ENCODE results near the gene FBXO4.

DNA sequence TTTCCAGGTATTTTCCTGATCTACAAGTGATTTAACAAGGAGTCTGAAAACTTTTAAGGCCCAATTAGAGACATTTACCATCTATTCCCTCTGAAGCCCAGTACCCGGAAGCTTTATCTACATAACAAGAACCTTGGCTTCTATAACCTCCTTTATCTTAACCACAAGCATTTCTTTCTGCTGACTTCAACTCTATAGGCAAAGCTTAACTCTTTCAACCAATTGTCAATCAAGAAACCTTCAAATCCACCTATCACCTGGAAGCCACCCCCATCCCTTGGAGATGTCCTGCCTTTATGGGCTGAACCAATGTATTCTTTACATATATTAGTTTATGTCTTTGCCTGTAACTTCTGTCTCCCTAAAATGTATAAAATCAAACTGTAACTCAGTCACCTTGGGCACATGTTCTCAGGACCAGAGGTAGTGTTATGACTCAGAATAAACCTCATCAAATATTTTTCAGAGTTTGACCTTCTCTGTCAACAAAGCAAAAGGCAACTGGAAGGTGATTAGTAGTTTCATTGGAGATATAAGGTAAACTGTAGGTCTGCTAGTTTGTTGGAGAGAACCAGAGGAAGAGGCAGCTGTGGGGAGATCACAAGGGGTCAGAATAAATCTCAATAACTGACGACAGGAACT lies 33.9 kb upstream of the FBXO4 start:
- TF ChIP-seq POLR2A (IDR thresholded peaks at IDR 0.05; ENCODE audit: low read length) (no peak), GATA1 (IDR thresholded peaks at IDR 0.05; ENCODE audit: low read depth, low read length) (no peak)
